Measurements from ENCODE around the gene DPP10. TPM values are rescaled to one million over a fixed set of nuclear protein-coding genes. Genes with fewer than 3 reads are reported as not detected.

DPP10 gene
- total RNA-seq, 6 experiments from 2014 or later: not detected

DNA sequence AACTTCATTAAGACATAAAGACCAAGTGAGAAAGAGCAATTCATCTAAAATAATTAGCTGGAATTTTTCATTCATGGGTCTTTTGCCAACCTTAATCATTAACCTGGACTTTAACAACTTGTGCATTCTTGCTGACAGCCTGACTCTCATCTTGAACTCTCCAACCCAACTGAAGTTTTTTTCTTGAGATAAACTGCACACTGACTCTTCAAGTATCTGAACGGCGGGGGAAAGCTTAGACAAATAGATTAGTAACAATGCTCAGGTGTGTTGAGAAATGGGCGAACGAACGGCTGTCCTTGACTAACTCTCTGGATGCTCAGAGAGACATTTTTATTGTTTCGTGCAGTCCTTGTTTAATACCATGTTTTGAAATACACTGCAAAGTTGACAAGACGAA lies 186.0 kb downstream of the DPP10 start:
- H3K27me3 Mint-ChIP-seq (ENCODE audit: insufficient read depth): no peaks in the 10 kb centered on the region
- H3K9me3 Mint-ChIP-seq: peaks cover 26% of the 10 kb centered on the region
- H3K4me1 Mint-ChIP-seq (ENCODE audit: low read depth): no peaks in the 10 kb centered on the region
- DNase-seq: no peak
- H3K36me3 Mint-ChIP-seq (ENCODE audit: low read depth): no peaks in the 10 kb centered on the region
- H3K4me3 Mint-ChIP-seq: no peak overlapping the region
- TF ChIP-seq, protein P1, sequence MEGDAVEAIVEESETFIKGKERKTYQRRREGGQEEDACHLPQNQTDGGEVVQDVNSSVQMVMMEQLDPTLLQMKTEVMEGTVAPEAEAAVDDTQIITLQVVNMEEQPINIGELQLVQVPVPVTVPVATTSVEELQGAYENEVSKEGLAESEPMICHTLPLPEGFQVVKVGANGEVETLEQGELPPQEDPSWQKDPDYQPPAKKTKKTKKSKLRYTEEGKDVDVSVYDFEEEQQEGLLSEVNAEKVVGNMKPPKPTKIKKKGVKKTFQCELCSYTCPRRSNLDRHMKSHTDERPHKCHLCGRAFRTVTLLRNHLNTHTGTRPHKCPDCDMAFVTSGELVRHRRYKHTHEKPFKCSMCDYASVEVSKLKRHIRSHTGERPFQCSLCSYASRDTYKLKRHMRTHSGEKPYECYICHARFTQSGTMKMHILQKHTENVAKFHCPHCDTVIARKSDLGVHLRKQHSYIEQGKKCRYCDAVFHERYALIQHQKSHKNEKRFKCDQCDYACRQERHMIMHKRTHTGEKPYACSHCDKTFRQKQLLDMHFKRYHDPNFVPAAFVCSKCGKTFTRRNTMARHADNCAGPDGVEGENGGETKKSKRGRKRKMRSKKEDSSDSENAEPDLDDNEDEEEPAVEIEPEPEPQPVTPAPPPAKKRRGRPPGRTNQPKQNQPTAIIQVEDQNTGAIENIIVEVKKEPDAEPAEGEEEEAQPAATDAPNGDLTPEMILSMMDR (IDR thresholded peaks at IDR 0.05): no peak
- no peak overlapping the region for H3K27ac Mint-ChIP-seq

DNA sequence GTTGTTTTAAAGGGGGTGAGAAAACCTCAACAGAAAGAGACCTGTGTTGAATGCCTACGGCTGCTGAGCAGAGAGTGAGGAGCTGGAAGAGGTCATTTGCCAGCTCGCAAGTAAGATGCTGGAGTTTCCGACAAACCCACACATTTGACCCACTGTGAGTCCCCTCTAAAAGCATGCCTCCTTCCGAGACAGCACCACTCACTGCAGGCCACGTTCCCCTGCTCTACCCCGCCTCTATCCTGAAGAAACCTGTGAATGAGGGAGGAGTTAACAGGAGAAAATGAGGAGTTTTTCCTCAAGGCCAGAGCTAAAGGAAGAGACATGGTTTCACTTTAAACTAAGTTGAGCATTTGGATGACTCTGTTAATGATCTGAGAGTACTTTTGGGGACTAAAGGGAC lies 188.7 kb downstream of the DPP10 start:
- H3K36me3 Mint-ChIP-seq (ENCODE audit: low read depth): no peaks in the 10 kb centered on the region

DNA sequence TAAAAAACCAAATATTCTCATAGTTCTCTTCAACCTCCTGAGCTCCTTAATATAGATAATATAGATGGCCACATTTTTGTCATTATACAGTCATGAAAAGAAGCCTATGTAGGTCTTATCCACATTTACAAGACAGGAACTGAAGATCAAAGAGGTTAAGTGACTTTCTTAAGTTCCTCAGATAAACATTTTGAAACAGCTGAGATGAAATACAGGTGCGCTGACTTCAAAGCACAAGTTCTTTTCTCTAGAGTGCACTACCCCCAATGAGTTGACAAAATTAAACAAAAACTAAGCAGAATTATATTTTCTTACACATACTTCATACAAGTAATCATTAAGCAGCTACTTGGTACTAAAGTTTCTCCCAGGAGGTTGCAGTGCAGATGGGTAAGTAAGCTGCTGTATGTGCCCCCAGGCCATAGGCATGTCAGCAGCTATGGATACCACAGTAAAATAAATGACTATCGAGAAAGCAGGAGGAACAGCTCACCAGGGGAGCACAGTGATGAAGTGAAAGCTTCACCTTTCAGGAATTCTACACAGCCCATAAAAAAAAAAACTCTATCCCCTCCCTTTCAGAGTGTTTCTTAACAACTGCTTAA lies 199.8 kb downstream of the DPP10 start:
- Mint-ChIP-seq H3K27ac (no peak overlapping the region), H3K4me3 (no peak overlapping the region), H3K36me3 (ENCODE audit: low read depth) (no peaks in the 10 kb centered on the region), H3K4me1 (ENCODE audit: low read depth) (no peaks in the 10 kb centered on the region), H3K27me3 (ENCODE audit: insufficient read depth) (no peaks in the 10 kb centered on the region; the same call in 1 of the 2 replicates), H3K9me3 (peaks cover 19% of the 10 kb centered on the region)
- TF ChIP-seq, protein P1 (IDR thresholded peaks at IDR 0.05): no peak
- DNase-seq: no peak

More for the DNA sequence above, 188.7 kb downstream of the DPP10 start:
- TF ChIP-seq, protein P1 (IDR thresholded peaks at IDR 0.05): no peak
- Mint-ChIP-seq H3K27me3 (ENCODE audit: insufficient read depth) (no peaks in the 10 kb centered on the region), H3K4me3 (no peak overlapping the region), H3K9me3 (peaks cover 24% of the 10 kb centered on the region), H3K4me1 (ENCODE audit: low read depth) (no peaks in the 10 kb centered on the region), H3K27ac (no peak overlapping the region)
- no peak for DNase-seq

DNA sequence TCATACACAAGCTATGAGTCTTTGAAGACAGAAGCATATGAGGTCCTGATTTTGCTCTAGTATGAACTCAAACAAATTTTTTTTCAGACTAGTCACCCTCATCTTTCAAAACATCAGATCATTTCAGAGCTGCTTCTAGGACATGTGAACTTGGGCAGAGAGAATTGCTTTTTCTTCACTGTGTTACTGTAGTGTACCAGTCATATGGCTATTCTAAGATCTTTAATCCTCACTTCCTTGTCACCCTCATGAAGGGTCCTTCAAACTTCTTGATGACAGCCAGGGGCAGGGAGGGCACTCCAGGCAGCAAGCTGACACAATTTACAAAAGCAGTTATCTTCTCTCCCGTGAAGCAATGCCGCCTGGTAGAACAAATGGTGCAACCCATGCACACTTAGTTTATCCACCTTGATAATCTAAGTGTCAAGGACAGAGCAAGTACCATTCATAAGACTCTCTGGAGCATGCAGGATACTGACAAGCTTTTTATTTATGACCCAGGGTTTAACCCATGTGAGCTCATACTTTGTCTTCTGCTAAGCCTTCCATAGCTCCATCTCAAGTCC lies 200.6 kb downstream of the DPP10 start:
- no peaks in the 10 kb centered on the region; the same call in 1 of the 2 replicates for H3K27me3 Mint-ChIP-seq (ENCODE audit: insufficient read depth)
- H3K9me3 Mint-ChIP-seq: peaks cover 21% of the 10 kb centered on the region
- DNase-seq: no peak
- TF ChIP-seq, protein P1 (IDR thresholded peaks at IDR 0.05): no peak
- no peak overlapping the region for H3K27ac Mint-ChIP-seq
- no peak overlapping the region for H3K4me3 Mint-ChIP-seq
- H3K36me3 Mint-ChIP-seq (ENCODE audit: low read depth): no peaks in the 10 kb centered on the region
- H3K4me1 Mint-ChIP-seq (ENCODE audit: low read depth): no peaks in the 10 kb centered on the region

GRCh38 chr2:114651933-114652332 lies 209.5 kb downstream of the DPP10 start:
- DNase-seq: no peak
- Mint-ChIP-seq H3K27ac (no peak overlapping the region), H3K4me1 (ENCODE audit: low read depth) (no peaks in the 10 kb centered on the region), H3K4me3 (no peak overlapping the region), H3K36me3 (ENCODE audit: low read depth) (no peaks in the 10 kb centered on the region), H3K27me3 (ENCODE audit: insufficient read depth) (no peaks in the 10 kb centered on the region), H3K9me3 (peaks cover 40% of the 10 kb centered on the region)
- TF ChIP-seq, protein P1 (IDR thresholded peaks at IDR 0.05): no peak

All from HFFc6 (cell line).